Inferior parietal cortex (tissue), 1 donor: ENCODE measurements around the gene GDF11.
A peak's percentile ranks its signal among the peaks of the same experiment; 100 is the strongest.

Experiments used
- DNase-seq: peaks from one replicate; pipeline ENCODE4 v3.0.0-alpha.2; 2016; ENCODE audit errors: extremely low spot score

Gene GDF11

DNA sequence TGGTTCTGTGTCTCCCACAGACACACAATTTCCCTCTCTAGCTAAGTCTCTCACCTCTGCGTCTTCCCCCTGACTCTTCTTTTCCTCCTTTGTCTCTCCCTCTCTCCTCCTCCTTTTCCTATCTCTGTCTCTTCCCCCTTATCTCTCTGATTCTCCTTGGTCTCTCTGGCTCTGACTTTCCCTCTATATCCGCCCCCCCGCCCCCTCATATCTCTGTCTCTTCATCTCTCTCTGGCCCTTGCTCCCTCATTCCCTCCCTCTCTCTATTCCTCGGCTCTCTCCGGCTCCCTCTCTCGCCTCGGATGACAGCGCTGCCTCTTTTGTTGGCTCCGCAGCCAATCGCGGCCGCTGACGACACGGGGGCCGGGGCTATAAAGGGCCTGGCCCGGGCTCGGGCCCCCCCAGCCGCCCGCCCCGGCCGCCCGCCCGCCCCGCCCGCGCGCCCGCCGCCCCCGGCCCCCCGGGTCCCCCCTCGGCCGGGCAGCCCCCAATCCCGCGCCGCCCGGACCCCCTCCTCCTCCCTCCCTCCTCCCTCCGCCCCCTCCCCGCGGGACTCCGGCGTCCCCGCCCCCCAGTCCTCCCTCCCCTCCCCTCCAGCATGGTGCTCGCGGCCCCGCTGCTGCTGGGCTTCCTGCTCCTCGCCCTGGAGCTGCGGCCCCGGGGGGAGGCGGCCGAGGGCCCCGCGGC is at the start of gene GDF11:
Gene GDF11, plus strand, starts transcription at position 404 of the 687 bp plus-strand sequence. Its CDS starts 195 bp downstream, at position 599.
- DNase-seq: peak; percentile 78

DNA sequence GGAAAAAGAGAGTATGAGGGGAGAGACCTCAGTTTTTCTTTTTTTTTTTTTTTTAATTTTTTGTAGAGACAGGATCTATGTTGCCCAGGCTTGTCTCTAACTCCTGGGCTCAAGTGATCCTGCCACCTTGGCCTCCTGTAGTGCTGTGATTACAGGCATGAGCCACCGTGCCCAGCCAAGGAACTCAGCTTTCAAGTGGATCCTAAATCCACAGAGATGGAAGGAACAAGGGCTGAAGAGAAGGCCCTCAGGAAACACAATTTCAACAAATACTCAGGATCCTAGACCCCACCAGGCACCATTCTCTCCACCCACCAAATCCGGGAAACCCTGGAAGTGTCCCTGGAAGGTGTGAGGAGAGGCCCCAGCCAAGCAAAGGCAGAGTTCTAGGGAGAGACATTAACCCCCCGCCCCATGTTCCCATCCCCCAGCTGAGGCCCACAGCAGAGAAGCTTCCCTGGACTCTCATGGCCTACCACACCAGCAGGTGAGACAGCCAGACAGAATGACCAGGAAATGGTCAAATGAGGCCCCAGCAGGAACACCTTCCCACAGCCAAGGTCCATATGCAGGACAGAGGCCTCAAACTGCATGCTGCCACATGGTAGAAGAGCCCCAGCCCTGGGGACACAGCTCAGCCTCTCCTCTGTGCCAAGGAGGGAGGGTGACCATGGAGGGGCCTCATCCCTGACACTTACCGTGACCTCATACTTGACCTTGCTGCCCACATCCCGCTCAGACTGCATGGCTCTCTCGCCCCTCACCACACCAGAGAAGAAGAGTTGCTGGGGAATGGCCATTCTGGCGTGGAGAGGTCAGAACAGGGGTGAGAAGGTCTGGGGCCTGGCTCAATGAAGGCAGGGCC is 49.4 kb upstream of the GDF11 start:
- DNase-seq: no peak

DNA sequence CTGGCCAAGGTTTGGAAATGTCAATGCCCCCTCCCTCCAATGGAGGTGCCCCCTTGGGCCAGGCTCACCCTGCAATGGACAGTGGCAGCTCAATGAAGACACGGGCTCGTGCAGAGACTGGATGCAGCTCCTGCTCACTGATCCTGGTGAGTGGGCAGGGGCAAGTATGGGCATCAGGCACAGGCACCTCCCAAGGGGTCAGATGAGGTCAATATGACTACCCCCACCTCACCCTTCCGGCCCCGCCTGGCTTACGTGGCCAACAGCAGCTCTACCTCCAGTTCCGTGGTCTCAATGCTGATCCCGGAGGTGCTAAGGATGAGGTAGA is 48.8 kb upstream of the GDF11 start:
- DNase-seq: no peak

DNA sequence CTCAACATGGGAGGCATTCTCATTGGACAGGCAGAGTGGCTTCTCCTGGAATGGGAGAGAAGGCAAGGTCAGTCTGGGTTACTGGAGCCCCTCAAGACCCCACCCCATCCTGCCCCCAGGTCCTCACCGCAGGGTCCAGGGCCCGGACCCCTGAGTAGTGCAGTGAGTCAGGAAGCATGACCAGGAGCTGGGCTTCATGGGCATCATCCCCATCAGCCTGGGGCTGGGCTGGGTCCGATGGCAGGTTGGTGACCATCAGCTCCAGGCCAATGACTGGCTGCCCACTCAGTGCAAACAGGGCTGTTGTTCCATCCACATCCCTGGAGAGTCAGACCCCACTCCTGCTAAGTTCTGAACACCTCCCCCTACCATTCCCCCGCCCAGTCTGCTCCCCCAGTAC is 48.3 kb upstream of the GDF11 start:
- DNase-seq: no peak

DNA sequence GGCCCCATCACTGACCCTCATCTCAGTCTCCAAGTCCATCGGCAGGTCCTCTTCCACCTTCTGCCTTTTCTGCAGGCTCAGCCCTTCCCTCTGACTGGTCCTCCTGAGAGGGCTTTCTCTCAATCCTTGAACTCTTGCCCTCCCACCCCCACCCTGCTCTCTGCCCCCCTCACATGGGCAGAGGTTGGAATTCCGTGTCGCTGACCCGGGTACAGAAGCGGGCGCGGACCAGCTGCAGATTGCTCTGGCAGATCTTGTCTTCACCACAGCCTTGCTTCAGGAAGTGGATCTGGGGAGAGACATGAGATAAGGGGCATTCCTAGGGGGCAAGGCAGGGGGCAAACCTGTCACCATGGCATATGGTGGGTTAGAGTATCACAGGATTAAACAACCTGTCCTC is 47.6 kb upstream of the GDF11 start:
- no peak for DNase-seq

DNA sequence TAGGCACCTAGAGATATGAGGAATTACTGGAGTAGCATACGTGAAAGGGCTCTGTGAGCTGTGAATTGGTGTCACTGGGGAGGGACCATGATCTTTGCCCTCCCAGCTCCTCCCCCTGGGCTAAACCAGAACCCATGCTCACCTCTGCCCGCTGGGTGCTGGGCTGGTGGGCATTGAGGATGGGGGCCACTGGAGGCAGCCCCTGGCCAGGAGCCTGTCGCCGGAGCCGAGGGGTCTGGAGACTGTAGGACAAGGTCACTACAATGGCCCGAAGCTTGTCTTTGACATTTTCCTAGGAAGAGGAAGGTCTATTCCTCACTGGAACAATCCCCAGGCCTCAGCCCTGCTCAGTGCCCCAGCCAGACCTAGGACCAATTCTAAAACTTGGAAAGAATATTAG is 46.8 kb upstream of the GDF11 start:
- DNase-seq: no peak

DNA sequence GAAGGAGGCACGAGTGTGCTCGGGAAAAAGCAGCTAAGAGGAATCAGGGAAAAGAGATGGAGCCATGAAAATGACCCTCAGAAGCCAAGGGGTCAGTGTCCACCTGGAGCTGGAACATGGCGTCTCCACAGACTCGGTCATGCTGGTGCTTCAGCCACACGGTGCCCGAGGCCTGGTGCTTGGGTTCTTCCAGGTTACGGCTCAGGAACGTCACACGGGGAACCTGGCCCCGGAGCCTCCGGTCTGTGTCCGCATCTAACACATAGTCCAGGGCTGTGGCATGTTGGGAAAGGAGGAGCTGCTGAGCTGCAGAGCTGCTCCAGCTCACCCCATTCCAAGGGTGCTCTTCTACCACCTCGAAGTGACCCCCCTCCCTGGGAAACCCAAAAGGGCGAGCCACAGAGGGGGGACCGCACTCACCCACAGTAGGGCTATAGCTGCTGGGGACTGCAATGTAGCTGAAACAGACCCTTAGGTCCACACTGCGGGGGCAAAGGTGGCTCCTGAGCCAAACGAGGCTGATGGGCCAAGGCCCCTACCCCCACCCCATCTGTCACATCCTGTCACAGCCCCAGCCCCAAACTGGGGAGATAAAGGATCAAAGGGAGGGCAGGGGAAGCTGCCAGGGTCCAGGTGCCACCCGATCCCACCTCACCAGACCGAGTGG is 46.0 kb upstream of the GDF11 start:
- no peak for DNase-seq

DNA sequence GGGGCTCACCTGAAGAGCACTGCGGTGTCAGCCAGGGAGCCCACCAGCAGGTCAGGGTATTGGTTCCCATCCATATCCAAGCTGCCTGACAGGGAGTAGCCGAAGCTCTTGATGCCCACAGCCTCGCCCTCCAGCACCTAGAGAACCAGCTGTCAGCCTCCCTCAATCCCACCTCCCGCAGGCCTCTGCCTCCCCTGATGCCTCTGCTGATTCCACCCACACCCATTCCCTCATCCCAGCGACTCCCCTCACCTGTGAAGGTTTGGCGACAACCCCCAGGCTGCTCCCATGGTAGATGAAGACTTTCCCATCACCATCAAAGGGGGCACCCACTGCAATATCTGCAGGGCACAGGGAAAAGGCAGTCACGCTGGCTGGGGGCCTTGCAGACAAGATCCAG is 45.2 kb upstream of the GDF11 start:
- no peak for DNase-seq

DNA sequence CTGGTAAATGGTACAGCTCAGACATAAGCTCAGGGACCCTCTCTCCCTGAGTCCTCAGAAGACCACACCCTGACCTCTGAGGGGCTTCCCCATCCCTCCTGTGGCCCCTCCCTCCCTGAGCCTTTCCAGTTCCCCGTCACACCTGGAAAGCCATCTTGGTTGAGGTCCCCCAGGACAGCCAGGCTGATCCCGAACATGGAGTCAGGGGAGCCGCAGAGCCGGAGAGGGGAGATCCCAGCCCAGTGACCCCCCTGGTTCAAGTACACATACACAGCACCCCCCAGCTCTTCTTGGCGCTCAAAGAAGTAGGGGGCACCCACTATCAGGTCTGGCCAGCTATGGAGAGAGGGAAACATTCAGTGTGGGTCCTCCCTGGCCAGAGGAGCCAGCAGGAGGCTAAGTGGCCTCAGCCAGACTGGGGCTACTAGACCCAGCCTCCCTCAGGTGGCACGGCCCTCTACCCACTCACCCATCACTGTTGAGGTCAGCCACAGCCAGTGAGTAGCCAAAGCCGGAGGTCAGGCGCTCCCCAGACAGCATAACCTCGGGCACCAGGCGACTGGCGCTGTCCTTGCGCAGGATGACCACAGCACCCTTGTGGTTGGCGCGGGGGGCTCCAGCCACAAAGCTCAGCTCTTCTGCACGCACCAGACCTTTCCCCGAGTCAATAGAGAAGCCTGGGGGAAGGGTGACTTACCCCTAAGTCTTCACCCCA is 44.5 kb upstream of the GDF11 start:
- no peak for DNase-seq

DNA sequence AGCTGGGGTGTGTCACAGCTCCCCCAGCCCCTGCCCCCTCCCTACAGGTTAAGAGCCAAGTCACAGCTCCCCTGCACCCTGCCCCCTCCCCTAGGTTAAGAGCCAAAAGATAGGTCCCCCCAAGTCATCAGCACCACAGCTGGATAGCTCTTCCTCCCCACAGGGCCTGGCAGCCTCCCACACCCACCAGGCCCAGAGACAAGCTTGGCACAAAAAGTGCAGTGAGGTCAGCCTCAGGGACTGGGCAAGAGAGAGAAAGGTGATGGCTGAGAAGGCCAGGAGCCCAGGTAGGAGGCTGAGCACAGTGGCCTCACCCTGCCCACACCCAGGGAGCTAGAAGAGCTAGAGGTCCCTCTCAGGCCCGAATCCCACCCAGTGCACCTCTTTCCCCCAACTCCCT is 44.0 kb upstream of the GDF11 start:
- DNase-seq: no peak

DNA sequence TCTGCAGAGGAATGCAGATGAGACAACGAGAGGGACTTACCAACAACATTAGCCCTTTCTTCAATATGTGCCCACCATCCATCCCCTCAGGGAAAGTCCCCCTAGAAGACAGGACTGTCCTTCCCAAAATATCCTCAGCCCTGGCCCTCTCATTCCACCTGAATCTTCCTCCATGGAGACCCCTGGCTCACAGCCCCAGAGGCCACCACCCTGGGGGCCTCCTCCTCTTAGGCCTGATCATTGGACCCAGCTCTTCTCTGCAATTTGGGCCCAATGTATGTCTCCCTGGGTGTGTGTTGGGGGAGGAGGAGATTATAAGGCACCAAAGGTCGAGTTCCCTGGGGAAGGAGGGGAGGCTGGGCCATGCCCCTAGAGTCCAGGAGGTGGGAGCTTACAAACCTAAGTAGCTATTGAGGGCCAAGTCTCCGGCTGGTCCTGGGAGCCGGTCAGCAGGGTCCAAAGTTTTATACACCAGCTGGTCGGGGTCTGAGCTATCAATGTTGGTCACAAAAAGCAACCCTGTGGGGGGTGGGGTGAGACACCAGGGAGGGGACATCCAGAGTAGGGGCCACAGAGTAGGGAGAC is 43.4 kb upstream of the GDF11 start:
- no peak for DNase-seq

DNA sequence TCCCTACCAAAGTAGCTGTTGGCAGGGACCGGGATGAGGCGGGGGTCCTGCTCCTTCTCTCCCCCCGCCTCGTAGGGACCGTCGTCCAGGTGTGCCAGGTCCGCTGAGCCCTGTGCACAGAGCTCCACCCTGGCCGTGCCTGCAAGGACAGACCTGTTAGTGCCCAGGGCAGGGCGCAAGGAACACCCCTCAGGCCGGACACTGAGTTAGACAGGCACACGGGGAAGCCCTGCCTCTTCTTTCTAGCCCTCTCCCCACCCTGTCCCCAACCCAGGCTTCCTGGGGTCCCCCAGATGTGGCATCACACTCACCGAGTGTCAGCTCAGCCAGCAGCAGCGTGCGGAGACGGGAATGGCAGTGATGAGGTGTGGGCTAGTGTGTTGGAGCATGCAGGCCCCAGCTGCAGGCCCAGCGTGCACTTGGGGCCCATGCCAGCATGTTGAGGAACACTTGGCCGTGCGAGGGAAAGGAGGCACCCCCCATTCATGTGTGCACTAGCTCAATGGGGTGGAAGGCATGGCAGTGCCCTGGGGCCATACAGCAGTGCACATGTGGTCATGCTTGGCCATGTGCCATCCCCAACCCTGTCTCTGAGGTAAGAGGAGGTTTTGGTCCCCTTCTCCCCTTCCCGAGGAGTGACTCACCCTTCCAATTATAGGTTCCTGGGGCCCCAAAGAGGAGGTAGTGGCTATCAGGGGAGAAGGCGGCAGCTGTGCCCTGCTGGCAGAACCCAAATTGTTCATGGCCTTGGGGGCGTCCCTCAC is 42.5 kb upstream of the GDF11 start:
- no peak for DNase-seq

DNA sequence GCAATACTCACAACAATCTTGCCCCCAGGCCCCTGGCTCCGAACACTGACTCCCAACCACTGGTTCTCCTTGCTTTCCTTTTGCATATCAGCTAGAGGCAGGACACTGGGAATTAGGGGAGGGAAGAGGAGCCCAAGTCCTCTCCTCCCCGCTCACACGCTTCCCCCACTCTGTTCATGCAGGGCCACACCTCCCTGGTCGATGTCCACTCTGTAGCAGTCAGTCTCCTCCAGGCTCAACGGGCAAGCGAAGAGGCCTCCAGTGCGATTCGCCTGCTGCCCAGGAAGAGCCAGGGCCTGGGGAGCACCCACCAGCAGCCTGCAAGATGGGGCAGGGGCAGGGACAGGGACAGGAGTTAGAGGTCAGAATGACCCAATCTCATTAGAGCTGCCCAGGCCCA is 40.1 kb upstream of the GDF11 start:
- DNase-seq: no peak

DNA sequence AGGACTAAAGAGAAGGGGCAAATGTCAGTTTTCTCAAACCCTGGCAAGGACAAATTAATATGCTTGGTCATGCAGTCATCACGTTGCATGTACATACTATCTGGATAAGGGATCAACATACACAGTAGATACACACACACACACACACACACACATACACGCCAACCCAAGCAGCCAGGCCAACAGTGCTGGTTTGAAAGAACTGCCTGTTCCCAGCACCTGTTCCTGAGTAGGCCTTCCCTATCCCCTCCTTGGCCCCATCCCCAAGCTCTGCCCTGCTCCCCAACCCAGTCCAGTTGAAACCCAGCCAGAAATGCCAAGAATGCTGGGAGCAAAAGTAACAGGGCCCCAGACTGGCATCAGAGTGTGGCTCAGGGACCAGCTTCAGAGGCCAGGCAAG is 39.6 kb upstream of the GDF11 start:
- DNase-seq: no peak

DNA sequence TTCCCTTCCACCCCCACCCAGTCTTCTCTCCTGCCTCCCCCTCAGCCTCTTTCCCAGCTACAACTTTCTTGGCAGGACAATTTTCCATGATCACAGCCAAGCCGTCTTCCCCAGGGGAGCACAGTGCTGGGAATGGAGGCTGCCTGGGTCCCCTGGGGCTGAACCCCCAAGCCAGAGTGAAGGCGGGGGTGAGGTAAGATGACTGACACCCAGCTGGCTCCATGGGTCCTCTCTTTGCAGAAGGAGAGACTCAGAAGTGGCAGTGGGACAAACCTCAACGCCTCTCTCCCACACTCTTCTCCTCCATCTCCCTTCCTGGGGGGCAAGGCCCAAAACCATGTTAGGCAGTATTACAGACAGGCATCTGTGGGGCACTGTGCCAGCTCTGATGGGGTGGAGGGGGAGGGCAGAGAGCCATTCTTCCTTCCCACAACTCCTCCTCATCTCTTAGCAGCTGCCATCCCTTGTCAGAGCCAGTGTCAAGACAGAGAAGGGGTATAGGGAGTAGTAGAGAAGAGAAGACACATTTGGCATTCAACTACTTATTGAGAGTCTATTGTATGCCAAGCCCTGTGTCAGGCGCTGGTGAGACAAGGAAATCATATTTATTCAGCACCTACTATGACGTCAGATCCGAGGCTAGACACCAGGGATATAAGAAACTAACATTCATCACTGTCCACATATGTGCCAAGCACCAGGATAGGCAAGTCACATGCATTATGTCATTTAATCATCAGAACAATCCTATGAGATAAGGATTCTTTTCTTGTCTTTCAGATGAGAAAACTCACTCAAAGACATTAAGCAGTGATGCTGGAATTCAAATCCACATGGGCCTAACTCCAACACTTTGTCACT is 38.8 kb upstream of the GDF11 start:
- no peak for DNase-seq

DNA sequence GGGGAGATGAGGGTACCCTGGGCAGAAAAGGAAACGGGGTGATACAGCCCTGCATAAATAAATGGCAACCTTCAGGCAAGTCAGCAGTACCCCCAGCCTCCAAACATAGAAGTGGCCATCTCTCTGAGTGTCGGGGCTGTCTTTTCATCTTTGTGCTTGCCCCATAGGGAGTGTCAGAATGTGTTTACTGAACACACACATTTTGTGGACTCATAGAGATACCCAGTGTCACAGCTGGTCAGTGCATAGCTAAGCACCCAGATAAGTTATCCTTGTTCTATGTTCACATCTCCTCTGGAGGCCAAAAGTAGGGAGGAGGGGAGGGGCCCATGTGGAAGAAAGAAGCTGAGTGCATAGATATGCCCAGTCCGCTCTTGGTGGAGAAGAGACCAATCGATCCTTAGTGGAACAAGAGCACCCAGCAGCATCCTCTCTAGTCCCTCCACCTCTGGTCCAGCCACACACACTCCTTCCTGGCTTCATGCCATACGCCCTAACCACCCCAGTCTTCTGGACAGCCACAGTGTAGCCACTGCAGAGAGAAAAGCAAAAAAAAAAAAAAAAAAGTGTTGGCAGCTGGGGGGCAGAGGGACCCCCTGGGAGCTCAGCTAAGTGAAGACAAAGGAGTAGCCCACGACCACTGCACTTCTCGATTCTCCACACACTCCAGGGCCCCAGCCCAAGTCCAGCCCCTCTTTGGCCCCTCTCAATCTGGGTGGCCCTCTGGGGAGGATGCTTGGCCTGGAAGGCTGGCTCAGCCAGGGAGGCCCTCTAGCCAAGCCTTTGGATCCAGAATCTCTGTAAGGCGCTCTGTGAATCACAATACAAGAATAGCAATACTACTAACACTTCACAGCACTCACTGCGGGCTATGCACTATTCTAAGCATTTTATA is 37.9 kb upstream of the GDF11 start:
- no peak for DNase-seq

DNA sequence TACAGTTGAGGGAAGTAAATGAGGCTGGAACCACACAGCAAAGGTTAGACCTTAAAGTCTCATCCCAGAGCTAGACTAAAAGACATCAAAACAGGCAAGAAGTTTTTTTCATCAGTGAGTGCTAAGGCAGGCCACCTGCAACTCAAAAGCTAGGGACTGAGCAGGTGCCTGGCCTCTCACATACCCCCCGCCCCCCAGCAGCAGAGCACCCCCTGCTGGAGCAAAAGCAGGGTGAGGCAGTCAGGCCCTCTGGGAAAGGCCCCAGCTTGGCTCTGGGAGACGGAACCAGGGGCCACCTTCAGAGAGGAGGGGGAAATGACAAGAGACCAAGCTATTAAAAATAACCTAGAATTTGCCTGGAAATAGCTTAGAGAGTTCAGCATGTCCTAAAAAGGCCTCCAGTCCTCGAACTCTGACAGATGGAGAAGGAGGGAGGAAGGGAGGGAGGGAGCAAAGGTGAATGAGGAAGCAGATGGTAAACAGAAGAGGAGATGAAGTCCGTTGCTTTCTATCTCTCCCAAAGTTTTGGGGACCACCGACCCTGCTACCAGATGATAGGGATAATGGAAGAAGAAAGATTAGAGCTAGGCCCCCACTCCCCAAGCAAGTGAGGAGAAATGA is 37.0 kb upstream of the GDF11 start:
- no peak for DNase-seq

DNA sequence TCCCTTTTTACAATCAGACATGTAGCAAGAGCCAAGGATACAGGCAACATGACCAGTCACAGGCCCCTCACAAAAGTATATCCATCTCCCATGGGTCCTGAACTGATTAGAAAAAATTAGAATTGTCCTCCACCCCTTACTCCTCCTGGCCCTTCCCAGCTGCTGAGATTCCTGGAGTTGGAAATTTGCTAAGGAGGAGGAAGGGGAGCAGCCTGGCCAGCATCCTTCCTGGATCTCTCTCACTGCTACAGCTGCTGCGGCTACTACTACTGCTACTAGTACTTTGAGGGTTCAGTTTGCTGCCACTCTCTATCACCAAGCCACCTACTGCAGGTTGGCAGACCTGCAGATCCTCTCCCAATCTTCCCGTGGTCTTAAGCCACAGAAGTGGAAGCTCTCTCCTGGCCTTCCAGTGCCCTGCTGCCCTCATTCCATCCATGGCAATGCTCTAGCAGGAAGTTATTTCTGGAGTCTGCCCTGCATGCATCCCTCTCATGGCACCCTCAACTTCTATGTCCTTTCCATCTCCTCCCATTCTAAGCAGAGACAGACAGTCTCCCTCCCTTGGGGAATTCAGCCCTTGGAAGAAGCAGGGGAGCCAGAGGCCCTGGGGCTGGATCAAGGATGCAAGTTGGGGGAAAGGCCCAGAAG is 36.2 kb upstream of the GDF11 start:
- DNase-seq: no peak
